NCI-H526 (cell line): ENCODE data around the gene SYT5.

Source experiments
- DNase-seq, 2 experiments: peaks; one replicate each; lab custom pipeline; 2025; lab: John Stamatoyannopoulos, UW

The SYT5 gene

DNA sequence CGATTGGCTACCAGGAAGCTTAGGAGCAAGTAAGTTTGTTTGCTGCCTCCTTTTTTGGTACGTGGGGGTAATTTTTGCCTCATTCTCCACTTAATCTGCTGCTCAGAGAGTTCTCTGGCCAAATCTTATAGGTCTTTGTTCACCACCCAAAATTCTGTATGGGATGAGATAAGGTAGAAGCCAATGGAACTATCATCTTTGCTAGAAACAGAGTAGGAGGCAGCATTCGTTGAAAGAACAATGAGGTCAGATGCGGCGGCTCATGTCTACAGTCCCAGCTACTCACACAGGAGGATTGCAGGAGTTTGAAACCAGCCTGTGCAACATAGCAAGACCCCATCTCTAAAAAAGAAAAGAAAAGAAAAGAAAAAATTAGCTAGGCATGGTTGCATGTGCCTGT, 8.6 kb downstream of the SYT5 start:
- DNase-seq, result no peak

DNA sequence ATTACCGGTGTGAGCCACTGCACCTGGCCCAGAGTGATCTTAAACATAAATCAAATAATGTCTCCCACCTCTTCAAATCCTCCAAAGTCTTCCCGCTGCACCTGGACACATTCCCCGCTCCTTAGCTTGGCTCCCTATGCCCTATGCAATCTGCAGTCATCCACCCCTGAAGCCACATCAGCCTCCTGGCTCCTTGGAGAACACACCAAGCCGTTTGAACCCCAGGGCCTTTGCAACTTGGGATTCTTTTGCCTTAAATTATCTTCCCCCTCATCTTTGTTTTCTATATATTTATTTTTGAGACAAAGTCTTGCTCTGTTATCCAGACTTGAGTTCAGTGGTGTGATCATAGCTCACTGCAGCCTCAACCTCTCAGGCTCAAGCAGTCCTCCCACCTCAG, 11.0 kb downstream of the SYT5 start:
- no peak for DNase-seq

DNA sequence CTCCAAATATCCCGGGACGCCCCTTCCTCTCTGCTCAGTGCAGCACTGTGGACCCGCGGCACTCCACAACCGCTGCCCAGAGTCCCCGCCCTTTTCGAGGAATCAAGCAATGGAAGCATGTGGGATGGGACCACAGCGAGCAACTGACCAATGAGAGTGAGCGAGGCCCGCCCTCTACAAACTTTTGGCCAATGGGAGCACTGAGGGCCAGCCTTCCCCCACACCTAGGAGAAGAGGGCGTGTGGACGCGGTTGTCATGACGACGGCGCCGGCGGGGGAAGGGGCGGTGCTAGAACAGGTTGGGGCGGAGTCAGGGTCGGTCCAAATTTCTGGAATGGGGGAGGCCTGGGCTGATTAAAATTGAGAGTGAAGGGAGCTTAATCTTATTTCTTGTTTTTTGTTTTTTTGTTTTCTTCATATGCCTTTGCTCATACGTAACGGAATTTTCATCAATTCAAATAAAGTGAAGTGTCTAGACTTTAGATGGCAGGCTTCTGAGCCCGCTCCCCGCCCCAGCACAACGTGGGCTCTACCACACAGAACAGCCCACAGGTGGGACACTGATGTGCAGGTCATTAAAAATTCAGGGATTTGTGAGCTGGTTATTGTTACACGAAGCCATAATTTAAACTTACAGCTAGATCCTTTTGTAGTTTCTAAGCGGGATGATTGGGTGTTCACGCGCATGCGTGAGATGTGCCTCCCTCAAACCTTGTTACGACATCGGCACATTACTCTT, 13.4 kb downstream of the SYT5 start, which contains the start of gene DNAAF3:
TSS of gene DNAAF3 (minus strand) at position 84 of the 739 bp plus-strand sequence. CDS start 200 bp downstream, outside the sequence.
- DNase-seq, result peak; percentile 98 to 99

DNA sequence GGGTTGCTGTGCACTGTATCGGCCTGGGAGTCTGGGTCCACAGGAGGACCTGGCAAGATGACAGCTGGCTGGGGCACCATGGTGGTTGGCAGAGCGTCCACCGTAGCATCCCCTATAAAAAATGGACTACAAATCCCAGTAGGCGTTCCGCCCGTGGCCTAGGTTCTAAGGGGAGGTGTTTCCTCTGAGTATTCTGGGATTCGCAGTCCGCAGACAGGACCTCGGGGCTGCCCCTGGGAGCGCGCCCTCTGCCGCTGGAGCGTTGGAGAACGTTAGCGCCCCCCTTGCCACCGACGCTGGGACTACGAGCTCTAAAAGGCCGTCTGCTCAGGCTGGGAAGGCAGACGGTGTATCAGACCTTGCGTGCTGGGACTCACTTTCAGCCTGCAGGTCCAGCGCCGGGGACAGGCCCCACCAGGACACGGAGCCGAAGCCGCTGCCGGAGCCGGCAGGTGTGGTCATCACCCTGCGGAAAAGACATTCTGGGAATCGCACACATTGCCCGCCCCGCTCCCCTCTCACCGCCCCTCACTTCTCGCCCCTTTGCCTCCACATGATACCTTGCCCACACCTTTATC, 14.0 kb downstream of the SYT5 start:
- peak; percentile 86 to 95 for DNase-seq

DNA sequence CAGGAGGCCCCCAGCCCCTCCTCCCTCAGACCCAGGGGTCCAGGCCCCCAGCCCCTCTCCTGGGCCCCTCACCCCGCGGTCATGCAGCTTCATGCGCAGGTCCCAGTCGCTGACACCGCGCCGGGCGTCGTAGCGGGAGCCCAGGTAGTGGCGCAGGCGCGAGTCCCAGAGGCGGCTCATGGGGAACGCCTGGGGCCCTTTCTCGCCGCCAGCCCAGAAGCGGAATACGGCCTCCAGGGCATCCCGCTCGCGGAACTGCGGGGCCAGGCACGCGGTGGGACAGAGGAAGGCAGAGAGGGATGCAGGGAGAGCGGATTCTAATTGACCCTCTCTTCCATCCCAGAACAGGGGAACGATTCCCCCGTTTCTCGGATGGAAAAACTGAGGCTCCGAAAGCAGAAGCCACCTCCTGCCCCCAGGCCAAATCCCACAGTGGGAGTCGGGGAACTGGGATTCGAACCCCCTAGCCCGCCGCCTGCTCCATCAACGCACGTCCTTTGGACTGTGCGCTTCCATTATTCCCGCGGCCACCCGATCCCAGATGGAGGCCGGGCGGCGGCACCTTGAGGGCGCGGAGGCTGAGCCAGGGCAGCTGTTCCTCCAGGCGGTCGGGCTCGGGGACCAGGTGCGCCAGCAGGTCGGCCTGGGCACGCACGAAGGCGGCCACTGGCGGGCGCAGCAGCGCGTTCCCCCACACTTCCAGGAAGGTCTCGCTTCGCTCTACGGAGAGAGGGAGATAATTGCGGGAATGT, 18.3 kb downstream of the SYT5 start:
- peak in 1 of 2 experiments; percentile 52 for DNase-seq

DNA sequence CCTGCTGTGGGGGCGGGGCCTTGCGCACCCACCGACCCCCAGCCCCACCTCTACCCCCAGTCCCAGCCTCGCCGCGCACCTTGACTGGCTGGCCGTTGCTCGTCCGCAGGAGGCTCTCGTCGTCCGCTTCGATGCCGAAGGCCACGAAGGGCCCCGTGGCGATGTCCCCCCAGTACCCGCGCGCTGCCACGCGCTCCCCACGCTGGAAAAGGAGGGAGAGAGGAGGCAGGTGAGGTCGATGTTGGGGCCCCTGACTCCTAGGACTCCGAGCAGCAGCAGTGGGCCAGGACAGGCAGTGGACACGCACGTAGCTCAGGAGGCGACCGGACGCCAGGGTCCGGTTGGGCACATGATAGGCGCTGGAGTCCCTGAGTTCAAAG, 19.1 kb downstream of the SYT5 start:
- DNase-seq, result no peak

DNA sequence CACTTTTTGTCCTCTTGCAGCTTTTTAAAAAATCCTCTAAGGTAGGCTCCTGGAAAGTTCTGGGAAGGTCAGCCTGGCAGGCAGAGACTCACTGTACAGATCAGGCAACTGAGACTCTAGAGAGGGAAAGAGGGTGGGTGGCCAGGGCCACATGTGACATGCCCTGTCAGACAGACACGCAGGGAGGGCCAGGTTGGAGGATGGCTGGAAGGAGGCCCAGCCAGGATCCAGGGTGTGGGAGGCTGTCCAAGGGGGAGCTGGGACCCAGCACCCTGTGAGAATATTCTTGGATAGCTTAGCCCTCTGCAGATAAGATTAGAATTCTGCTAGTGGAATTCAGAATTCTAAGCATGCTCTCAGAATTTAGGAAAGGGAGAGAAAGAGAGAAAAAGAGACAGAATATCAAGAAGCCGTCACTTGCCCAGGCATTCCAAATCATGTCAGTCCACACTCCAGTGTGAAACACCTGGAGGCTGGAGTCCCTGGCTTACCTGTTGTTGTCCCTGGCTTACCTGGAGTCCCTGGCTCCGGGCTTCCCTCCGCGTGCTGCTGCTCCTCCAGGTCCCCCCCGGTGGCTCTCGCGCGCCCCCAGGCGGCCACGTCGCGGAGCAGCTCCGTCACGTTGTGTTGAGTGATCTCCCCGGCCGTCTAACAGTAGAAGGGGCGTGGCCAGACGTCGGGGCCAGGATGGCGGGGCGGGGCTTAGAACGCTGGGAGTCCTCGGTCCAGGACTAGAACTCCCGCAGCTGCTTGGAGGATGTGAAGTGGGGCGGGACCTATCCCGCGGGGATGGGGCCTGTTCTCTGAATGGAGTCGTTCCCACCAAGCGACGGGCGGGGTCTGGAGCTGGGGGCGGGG, 19.7 kb downstream of the SYT5 start:
- DNase-seq, result peak; percentile 94 to 99

DNA sequence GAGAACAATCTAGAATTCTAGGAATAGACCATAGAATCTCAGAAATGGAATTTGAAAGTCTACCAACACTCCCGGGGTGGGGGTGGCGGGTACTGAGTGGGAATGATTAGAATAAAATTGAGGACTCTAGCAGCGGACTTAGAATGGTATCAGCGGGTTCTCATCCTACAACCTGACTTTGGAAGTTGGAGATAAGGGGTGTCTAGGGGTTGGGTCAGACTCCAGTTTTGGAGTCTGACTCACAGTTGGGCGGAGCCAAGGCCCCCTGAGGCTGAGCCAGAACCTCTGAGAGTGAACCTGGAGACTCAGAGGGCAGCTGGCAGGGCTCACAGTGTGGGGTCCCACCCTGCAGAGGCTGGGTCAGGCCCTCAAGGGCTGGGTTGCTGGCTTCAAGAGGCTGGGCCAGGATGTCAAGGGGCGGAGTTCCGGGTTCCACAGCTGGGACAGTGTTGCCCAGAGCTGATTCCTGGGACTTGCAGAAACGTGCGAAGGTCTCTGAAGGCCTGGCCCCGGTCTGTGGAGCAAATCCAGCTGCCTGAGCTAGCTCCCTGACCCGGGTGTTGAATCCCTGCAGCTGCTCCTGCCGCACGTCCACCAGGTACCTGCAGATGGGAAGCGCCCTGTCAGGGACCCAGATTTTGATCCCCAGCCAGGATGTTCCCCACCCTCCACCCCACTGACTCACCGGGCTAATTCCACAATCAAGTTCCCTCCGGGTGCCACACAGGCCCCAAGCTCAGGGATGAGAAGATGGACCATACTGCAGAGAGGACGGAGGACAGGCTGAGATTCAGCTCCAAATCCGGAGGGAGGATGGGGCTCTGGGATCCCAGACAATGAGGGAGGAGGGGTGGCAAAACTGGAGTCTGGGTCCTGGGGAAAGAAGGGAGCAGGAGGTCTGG, 21.0 kb downstream of the SYT5 start:
- DNase-seq, result no peak

DNA sequence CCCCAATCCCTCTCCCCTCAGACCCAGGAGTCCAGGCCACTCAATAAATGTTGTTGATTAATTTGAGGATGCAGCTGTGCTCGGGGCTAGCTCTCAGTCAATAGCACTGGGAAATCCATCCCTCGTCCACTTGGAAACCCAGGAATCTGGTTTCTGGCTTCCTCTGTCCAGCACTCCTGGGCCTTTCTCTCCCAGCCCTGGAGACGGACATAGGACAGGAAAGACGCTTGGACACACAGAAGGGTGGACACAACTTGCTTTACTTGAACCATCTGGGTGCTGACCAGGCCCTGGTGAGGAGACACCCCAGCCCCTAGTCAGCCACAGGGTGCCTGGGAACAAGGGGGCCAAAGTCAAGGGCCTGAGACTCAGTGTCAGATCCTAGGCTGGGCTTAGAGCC, 21.7 kb downstream of the SYT5 start:
- no peak for DNase-seq

DNA sequence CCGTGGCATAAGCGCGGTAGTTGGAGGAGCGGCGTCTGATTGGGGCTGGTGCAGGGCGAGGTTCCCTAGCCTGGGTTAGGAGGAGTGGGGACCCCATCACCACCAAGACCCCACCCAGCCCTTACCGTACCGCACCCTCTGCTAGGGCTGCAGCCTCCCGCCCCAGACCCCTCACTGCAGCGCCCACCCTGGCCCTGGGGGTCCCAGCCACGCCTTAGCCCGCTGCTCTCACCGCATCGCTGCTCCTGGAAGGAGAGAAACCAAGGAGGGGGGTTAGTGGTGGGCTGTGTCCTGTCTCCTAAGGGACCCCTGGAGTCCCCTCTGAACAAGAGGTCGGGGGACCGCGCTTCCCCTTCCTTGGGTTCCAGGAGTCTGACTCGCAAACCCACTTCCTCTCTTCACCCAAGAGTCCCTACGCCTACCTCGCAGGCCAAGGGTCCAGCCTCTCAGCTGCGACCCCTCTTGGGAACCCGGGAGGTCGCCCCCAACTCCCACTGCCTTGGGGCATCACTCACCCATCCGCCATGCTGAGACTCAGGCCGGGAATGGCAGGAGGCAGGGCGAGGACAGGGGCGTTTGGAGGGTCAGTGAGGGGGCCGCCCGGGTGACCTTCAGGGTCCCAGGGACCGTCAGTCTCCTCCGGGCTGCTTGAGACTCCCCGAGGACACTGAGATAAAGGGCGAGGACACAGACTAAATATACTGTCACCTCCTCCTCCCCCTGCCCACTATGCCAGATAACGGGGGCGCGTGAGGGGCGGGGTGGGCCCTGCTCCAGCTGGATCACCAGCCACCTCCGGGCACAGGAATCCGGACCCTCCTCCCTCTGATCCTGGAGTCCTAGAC, 22.8 kb downstream of the SYT5 start, which contains the start of gene TNNI3:
TSS of gene TNNI3 (minus strand) at position 669 of the 845 bp plus-strand sequence. CDS start at position 526, 143 bp downstream.
- no peak for DNase-seq

DNA sequence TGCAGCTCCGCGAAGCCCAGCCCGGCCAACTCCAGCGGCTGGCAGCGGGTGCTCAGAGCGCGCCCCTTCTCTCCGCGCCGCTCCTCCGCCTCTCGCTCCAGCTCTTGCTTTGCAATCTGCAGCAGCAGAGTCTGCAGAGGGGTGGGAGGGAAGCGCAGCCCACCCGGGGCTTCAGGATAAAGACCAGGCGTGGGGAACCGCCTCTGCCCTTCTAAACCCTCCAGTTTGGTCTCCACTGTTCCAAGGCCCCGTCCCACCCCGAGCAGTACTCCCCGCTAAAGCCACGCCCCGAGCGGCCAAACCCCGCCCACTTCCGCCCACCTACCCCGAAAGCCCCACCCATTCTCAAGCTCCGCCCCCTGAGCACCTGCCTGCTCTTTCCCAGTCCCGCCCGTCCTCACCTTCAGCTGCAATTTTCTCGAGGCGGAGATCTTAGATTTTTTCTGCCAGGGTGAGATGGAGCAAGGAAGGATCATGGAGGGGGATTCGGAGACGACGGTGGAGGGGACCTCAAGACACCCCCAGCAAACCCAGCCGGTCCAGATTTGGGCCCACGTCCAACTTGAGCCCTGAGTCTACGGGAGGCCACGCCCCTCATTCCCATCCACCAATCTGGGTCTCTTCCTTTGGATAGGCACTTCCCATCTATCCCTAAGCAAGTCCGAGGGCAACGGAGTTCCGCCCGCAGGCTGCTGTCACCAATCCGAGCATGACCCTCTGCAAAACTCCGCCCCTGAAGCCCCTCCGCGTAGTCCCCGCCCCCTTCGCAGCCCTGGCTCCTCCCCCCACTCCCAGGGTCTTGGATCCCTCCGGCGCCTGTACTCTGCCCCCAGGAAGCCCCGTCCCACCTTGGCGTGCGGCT, 23.7 kb downstream of the SYT5 start:
- peak; percentile 91 to 97 for DNase-seq

DNA sequence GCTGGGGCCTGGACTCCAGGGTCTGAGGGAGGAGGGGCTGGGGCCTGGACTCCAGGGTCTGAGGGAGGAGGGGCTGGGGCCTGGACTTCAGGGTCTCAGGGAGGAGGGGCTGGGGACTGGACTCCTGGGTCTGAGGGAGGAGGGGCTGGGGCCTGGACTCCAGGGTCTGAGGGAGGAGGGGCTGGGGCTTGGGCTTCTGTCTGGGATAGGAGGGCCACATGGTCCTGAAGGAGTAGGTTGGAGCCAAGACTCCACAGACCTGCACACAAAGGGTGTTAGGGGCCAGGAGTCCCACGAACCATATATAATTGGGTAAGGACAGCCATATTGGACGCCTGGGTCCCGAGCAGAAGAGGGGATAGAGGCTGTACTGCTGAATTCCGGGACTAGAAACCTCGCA, 24.3 kb downstream of the SYT5 start:
- peak in 1 of 2 experiments; percentile 32 for DNase-seq

DNA sequence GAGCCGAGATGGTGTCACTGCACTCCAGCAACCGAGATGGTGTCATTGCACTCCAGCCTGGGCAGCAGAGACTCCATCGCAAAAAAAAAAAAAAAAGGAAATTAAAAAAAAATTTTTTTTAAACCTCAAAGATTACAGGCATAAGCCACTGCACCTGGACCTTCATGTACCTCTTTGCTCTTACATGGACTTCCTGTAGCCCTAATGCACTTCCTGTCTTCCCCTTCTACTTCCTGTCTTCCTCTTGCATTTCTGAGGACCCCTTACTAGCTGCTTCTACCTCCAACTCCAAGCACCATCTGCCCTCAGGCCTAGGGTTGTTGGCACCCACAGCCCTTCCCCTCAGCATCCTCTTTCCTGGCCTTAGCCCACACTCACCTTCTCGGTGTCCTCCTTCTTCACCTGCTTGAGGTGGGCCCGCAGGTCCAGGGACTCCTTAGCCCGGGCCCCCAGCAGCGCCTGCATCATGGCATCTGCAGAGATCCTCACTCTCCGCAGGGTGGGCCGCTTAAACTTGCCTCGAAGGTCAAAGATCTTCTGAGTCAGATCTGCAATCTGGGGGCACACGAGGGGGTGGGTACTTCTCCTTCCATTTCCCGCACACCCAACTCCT, 26.3 kb downstream of the SYT5 start:
- no peak for DNase-seq

DNA sequence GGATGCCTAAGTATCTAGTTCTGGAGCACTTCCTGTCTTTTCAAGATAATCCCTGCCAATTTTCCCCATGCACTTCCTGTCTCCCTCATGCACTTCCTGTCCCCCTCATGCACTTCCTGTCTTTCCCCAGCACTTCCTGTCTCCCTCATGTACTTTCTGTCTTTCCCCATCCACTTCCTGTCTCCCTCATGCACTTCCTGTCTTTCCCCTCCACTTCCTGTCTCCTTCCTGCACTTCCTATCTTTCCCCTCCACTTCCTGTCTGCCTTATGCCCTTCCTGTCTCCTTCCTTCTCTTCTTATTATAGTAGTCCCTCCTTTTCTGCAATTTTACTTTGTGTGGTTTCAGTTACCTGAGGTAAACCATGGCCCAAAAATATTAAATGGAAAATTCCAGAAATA, 28.1 kb downstream of the SYT5 start:
- no peak for DNase-seq

DNA sequence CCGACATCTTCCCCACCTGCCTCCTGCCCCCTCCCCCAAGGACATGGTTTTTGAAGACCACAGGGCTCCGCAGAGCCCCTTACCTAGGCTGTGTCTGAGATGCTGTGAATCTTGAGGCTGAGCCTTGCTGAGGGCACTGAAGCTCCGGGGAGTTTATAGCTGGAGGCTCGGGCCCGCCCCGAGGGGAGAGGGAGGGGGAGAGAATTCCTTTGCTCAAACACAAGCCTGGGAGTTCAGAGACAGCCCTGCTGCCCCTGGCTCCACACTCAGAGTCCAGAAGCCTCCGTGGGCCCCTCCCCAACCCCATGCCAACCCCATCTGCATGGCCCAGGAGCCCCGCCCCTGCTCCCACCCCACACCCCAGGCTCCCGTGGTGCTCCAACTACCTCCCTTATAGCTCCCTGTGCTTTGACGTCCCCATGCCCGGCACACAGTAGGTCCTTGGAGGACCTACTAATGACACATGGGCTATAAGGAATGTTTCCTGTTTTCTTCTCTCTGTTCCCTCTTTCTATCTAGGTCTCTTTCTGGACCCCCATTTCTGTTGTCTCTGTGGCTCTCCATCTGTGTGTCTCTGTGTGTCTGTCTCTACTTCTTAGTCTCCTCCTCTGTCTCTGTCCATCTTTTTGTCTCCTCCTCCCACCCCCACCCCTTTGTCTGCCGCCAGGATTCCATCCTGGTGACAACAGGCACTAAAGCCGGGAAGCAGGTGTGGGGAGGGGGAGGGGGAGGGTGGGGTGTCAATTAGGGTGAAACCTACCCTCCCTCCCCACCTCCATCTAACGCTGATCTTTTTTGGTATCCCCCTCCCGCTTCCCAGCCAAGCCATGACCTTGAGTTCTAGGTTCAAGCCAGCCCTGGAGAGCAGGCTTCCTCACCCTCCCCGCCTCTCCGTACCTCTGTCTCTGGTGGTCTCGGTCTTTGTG, 30.7 kb downstream of the SYT5 start, which contains the start of gene TNNT1:
TSS of gene TNNT1 (minus strand) at position 129 of the 926 bp plus-strand sequence. CDS start 2,049 bp downstream, outside the sequence.
- DNase-seq, result peak in 1 of 2 experiments; percentile 40

DNA sequence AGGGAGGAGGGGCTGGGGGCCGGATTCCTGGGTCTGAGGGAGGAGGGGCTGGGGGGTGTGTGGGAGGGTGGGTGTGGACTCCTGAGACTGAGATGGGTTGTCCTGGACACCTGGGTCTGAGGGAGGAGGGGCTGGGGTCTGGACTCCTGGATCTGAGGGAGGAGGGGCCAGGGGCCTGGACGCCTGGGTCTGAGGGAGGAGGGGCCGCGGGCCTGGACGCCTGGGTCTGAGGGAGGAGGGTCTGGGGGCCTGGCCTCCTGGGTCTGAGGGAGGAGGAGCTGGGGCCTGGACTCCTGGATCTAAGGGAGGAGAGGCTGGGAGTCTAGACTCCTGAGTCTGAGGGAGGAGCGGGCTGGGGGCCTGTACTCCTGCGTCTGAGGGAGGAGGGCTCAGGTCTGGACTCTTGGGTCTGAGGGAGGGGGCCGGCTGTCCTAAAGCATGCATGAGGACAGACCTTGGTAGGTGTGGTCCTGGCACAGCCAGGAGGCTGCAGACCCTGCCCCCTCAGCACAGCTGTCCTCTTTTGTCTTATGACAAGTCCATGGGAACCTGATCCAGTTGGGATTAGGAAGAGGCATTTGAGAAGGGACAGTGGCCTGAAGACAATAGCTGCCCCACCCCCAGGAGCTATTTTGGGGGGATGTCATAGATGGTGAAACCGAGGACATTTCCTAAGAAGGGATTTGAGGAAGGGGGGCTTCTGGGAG, 32.4 kb downstream of the SYT5 start:
- DNase-seq, result no peak
